HG03159 (cell line): Measurements from ENCODE around the gene B4GALT3.

Experiments used
- ATAC-seq: cut with Tn5 transposase; IDR thresholded peaks from one replicate; pipeline ENCODE4 v1.9.1; 2021; ENCODE audit warnings: mild to moderate bottlenecking, moderate library complexity; ENCODE audit not compliant: unreplicated experiment

B4GALT3 gene

DNA sequence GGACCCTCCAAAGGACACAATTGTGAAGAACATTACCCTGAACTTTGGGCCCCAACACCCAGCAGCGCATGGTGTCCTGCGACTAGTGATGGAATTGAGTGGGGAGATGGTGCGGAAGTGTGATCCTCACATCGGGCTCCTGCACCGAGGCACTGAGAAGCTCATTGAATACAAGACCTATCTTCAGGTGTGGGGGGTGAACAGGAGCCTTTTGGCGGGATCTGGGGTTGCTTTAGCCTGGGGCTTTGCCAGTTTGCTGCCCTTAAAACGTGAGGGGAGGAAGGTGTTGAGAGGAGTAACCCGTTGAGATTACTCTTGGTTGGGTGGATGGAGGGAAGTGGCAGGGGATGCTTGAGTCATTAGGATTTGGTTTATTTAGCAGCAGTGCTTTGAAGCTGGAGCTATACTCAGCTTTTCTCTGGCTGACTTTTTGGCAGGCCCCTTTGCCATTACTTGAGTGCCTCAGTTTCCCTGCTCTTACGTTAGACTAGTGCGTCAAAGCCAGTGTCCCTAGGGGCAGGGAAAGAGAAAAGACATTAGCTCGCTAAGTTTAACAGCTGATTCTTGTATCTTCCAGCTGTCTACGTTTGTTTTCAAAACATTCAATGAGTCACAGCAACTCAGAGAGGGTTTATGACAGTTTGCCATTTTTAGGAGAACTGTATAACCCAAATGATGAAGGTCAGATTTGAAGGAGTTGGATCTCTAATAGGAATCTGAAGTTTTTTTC is 29.3 kb upstream of the B4GALT3 start:
- no peak for ATAC-seq

DNA sequence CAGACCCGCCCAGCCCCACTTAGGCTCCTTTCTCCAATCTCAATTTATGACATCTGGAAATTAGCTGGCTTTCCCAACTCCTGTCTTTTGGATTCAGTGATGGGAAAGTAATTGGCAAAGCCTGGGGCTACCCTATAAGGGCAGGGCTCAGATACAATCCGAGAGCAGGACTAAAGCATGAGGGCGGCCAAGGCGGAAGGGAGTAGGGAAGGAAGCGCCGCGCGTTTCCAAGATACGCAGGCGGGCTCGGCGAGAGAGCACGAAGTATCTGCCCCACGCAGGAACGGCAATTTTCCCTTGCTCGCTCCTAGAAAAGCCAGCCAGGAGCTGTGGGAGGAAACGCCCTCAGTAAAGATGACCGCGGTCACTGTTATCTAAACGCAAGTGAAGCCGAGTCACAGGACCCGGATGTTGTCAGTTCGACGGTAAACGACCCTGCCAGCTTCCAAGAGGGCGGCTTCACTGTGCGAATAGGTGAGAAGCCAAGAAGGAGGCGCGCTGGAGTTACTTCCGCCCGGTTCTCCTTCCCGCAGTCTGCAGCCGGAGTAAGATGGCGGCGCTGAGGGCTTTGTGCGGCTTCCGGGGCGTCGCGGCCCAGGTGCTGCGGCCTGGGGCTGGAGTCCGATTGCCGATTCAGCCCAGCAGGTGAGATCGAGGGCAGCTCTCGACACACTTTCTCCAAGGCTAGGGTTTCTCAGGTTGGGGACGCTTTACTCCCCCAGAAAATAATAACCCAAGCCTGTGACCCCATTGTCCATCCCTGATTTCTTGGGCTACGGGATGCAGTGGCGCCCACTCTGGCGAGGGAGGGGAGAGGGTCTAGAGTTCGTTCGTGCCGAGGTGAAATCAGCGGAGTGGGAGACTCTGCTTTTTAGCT is 24.8 kb upstream of the B4GALT3 start, which contains the start of gene NDUFS2:
NDUFS2 (plus strand) TSS at position 532 of the 877 bp plus-strand sequence; CDS start at position 551, 19 bp downstream.
- ATAC-seq = peak; percentile 94

DNA sequence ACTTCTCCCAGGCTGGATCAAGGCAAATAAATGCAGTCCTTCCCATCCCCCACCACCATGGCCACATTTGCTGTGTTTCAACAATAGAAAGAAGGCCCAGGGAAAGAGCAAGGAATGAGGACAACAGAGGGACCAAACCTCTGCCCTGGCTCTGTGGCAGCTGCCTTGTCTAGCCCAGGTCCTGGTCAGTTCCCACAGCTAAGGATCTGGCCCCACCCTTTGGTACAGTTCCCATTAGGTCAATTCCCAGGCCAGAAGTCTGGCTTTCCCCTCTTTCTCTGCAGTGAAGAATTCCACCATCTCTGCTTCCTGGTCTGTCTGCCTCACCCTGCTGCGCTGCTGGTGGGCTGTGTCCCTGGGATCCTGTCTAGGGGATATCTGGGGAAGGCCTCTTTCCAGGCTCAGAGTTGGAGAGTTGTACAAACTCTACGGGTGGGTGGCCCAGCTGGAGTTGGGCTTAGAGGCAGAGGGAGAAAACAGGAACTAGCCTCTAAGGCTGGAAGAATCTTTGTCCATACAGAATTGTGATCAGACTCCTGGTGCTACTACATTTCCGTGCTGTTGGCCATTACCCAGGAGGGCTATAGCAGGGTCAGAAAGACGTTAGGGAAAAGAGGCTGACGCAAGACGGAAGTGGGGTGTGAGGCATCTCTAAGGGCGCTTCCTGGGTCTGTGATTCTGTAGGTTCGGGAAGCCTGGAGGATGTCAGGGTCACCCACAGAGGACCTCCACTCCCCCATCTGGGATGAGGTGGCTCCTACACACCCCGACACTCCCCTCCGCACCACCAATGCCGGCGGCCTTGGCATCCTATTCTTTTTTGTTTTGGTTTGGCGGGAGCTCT is 23.9 kb upstream of the B4GALT3 start:
- ATAC-seq = peak; percentile 9

DNA sequence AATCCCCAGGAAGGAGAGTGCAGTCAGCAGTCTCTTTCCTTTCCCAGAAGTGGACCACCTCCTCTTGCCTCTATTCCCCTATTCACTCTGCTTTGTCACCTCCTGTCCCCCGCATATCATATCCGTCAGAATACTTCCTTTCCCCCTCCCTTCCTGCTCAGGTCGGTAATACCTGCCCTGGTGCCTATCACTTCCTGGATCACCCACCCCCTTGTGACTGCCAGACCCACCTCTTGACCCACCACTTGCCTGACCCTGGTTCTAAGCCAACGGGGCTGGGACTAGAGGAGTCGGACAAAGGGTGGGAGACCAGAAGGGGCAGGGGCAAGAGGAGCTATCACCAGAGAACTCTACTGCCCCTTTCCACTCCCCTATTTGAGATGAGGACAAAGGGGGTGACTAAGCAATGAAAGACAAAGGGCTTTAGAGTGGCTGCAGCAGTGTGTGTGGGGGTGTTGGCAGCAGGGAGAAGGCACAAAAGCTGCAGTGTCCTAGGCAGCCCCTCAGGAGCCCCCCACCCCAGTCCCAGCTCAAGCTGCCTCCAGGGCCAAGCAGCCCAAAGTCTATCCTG is 23.2 kb upstream of the B4GALT3 start:
- no peak for ATAC-seq

GRCh38 chr1:161199506-161200139 is 22.3 kb upstream of the B4GALT3 start:
- ATAC-seq = no peak

DNA sequence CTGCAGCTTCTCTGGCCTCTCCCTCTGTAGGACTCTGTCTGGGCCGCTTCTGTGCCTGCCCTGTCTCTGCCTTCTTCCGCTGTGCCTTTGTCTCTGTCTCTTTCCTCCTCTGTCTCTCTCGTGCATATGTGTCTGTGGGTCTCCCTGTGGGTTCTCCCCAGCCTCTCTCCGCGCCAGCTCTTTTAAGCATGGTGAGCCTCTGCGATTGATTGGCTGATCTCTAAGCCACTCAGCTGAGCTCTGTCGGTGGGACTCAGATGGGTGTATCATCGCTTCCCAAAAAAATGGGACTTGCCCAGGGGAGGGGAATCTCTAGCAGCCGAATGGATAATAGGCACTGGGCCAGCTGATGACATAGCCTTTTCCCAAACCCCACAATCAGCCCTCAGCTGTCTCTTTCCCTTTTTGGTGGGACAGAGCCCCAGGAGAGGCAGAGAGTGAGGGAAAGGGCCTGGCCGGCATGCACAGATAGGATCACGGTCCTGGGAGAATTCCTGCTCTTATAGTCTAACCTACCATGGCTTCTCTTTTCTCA is 21.7 kb upstream of the B4GALT3 start, which contains the start of gene ADAMTS4:
ADAMTS4 (minus strand) TSS at position 158 of the 535 bp plus-strand sequence. CDS start 427 bp downstream, outside the sequence.
- no peak for ATAC-seq

DNA sequence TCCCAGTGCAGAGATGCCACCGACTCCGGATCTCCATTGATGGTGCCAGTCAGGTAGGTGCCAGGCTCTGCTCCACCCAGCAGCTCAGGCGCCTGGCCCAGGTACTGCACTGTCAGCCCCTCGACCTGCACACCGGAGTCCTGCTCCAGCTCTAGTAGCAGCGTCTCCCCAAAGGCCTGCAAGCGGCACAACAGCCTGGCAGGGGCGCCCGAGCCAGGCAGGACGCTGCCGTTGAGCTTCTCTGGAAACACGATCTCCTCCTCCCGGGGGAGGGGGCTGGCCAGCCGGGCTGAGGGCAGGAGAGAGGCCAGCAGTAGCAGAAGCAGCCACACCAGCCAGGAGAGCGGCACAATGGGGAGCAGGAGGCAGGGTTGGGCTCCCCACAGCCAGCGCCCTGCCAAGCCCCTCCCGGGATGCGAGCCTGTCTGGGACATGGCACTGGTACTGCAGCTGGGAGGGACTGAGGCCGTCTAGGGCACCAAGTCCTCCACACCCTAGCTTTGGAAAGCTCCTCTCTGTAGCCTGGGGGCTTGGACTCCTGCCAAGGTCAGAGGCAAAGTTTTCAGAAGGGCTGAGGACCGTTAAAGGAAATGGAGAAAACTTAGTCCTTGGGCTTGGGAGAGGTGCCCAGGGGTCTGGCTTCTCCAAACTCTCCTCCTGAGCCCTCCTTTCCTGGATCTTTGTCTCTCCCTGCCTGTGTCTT is 21.0 kb upstream of the B4GALT3 start:
- no peak for ATAC-seq

GRCh38 chr1:161197560-161198193 is 20.4 kb upstream of the B4GALT3 start:
- ATAC-seq = no peak

DNA sequence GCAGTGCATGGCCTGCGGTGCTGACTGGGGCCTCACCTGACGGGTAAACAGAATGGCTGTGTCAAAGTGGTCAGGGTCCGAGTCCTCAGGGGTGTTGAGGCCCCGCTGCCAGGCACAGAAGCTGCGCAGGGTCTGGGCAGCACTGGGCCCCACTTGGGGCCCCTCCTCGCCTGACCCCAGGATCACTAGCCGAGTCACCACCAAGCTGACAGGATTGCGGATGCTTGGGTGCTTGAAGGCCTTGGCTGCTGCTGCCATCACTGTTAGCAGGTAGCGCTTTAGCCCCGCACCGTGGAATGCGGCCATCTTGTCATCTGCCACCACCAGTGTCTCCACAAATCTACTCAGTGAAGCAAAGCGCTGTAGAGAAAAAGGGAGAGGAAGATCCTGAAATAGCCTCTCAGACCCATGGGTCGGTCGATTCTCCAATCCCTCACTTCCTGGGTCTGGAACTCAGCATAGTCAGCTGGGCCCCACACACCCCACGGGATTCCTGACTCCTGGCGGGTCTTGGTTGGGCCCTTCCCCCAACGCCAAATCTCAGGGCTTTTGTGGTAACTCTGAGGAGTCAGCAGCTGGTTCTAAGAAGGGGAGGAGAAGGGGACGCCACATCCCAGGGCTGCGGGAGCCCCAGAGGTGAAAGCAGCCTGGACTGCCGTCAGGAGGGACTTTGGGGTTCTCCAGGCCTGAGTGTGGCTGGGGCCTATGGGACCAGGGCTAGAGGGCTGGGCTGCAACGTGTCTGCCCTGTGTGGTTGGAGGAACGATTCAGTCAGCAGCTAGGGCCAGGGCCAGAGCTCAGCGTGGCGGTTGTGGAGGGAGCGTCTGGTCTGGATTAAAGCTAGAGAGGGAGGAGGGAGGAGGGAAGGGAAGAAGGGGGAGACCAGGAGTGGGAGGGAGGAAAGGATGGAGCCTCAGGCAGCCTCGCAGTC is 19.5 kb upstream of the B4GALT3 start:
- no peak for ATAC-seq

DNA sequence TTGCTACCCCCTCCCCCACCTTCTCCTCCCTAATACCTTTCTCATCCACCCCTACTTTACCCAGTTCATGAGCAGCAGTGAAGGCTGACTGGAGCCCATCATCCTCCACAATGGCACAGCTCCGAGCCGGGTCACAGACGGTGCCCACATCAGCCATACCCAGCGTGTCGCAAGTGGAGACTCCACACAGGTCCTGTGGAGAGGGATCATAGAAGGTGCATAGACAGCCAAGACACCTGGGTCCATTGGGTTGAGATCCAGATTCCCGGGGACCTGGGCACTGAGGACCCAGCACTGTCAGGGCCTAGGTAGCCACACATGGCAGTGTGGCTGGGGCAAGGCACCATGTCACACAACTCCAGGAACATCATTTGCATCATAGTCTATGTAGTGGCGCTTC is 18.8 kb upstream of the B4GALT3 start:
- no peak for ATAC-seq

DNA sequence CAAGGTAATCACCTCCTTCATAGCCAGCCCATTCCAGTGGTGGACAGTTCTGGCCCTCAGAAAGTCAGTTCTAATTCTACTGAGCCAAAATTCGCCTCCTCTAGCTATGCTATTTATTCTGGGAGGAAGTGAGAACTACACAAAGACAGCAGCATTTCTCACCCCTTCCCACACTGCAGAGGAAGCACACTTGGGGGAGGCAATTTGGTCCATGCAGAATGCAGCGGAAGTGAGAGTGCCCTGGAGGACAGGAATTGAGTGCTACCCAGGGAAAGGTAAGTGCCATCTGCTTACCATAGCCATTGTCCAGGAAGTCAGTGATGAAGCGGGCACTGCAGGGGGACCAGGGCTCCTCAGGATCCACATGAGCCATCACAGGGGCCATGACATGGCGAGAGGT is 17.9 kb upstream of the B4GALT3 start:
- no peak for ATAC-seq

GRCh38 chr1:161193561-161194235 is 16.4 kb upstream of the B4GALT3 start:
- ATAC-seq = no peak

GRCh38 chr1:161192476-161193465 is 15.5 kb upstream of the B4GALT3 start:
- ATAC-seq = peak; percentile 65

GRCh38 chr1:161191971-161192370 is 14.7 kb upstream of the B4GALT3 start:
- ATAC-seq = no peak

GRCh38 chr1:161190962-161191521 is 13.7 kb upstream of the B4GALT3 start:
- ATAC-seq = no peak

- no peak for ATAC-seq
Measured at GRCh38 chr1:161189036-161189435, 11.7 kb upstream of the B4GALT3 start.
